GM21515 (cell line): Measurements from ENCODE around the gene ZNF25.
"Not testable (repeated sequence)": the region's sequence is repeated elsewhere in the genome, so short reads cannot be mapped to it uniquely, and the experiment has no call there.

Experiments used
- ATAC-seq: cut with Tn5 transposase; IDR thresholded peaks from one replicate; pipeline ENCODE4 v1.9.1; 2021; ENCODE audit not compliant: unreplicated experiment

Gene ZNF25

GRCh38 chr10:37948210-37948609, 28.2 kb downstream of the ZNF25 start:
- no peak for ATAC-seq

- ATAC-seq: no peak
Observed at GRCh38 chr10:37947526-37947925, 28.9 kb downstream of the ZNF25 start.

- no peak for ATAC-seq
Observed at GRCh38 chr10:37937864-37938263, 38.6 kb downstream of the ZNF25 start.

GRCh38 chr10:37934791-37935190, 41.7 kb downstream of the ZNF25 start:
- no peak for ATAC-seq

GRCh38 chr10:37930423-37930822, 46.0 kb downstream of the ZNF25 start:
- no peak for ATAC-seq

GRCh38 chr10:37908165-37908564, 68.3 kb downstream of the ZNF25 start:
- not testable (repeated sequence) for ATAC-seq

- no peak for ATAC-seq
Observed at GRCh38 chr10:37906382-37906781, 70.1 kb downstream of the ZNF25 start.
